HEK293 (cell line): ENCODE data around the gene SUMO1.

ENCODE experiments used
- KLF9 ChIP-seq: fragments of 450-650 bp; formaldehyde crosslinking; IDR thresholded peaks from 2 replicates; pipeline ENCODE4 v1.5.1; 2016; ENCODE audit warnings: missing biosample characterization, missing genetic modification characterization, low read depth
- OVOL3 ChIP-seq: fragments of 450-650 bp; formaldehyde crosslinking; IDR thresholded peaks from 2 replicates; pipeline ENCODE4 v1.5.1; 2016; ENCODE audit warnings: missing biosample characterization, missing genetic modification characterization
- ZFP41 ChIP-seq: fragments of 450-650 bp; formaldehyde crosslinking; IDR thresholded peaks from 2 replicates; pipeline ENCODE4 v1.5.1; 2016; ENCODE audit warnings: missing biosample characterization, missing genetic modification characterization, borderline replicate concordance
- TF ChIP-seq, protein P1 (sequence below): fragments of 450-650 bp; formaldehyde crosslinking; IDR thresholded peaks from 2 replicates; pipeline ENCODE4 v1.5.1; 2016; ENCODE audit warnings: missing biosample characterization, missing genetic modification characterization

DNA sequence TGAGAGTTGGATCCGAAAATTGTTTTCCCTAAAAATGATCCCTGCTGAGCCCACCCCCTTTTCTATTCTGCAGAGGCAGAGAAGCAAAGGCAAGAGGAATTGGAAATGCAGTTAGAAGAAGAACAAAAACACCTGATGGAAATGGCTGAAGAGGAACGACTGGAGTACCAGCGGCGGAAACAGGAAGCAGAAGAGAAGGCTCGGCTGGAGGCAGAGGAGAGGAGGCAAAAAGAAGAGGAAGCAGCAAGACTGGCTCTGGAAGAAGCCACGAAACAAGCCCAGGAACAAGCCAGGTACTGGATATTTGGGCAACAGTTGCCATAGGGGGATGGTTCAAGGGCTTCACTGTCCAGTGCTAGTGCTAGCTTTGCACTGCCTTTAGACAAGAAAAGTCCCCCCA, 41.7 kb downstream of the SUMO1 start:
- TF ChIP-seq ZFP41 (tag by site-specific recombination) = no peak
- TF ChIP-seq KLF9 (tag by site-specific recombination) = no peak
- TF ChIP-seq, protein P1, sequence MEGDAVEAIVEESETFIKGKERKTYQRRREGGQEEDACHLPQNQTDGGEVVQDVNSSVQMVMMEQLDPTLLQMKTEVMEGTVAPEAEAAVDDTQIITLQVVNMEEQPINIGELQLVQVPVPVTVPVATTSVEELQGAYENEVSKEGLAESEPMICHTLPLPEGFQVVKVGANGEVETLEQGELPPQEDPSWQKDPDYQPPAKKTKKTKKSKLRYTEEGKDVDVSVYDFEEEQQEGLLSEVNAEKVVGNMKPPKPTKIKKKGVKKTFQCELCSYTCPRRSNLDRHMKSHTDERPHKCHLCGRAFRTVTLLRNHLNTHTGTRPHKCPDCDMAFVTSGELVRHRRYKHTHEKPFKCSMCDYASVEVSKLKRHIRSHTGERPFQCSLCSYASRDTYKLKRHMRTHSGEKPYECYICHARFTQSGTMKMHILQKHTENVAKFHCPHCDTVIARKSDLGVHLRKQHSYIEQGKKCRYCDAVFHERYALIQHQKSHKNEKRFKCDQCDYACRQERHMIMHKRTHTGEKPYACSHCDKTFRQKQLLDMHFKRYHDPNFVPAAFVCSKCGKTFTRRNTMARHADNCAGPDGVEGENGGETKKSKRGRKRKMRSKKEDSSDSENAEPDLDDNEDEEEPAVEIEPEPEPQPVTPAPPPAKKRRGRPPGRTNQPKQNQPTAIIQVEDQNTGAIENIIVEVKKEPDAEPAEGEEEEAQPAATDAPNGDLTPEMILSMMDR (tag by site-specific recombination) = no peak
- TF ChIP-seq OVOL3 = no peak
